ENCODE measurements around the gene TLE4. TPM values are rescaled to one million over a fixed set of nuclear protein-coding genes. Genes with fewer than 3 reads are reported as not detected.

Gene TLE4
- total RNA-seq, 1 donor from 2014 or later = 55.6 TPM

DNA sequence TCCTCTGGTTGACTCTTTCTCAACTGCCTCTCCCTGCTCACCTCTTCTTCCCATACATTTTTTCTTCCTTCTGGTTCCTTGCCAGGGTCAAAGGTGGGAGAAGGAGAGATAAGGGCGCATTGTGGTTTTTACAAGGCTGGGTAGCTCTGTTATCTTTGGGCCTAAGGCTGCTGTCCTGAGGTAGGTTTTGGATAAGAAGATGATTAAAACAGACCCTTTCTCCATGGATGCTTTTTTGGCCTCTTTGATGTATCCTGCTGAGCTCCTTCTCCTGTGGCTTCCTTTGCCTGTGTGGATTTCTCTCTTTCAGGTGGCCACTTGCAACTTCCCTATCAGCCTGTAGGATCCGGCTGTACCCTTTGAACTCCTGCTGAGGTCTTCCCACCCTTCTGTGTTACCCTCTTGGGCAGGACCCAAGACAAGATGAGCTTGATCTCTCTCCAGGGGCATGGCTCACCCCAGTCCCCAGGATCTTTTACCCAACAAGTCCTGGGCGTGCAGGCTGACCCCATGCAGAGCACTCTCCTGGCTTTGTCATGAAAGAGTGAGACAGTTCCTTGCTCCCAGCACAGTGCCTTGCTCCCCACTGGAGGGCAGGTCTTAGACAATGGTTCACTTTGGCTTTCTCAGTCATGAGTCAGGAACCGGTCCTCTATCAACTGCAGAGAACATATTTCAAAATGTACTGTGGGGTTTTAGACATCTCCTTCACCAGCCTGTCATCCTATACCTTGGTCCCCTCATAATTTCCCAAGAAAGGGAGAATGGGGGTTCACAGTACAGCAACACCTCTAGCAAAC is 197.9 kb downstream of the TLE4 start:
- H3K4me1 Mint-ChIP-seq (ENCODE audit: low read depth) = peaks cover 13% of the 10 kb centered on the region
- TF ChIP-seq, protein P1, sequence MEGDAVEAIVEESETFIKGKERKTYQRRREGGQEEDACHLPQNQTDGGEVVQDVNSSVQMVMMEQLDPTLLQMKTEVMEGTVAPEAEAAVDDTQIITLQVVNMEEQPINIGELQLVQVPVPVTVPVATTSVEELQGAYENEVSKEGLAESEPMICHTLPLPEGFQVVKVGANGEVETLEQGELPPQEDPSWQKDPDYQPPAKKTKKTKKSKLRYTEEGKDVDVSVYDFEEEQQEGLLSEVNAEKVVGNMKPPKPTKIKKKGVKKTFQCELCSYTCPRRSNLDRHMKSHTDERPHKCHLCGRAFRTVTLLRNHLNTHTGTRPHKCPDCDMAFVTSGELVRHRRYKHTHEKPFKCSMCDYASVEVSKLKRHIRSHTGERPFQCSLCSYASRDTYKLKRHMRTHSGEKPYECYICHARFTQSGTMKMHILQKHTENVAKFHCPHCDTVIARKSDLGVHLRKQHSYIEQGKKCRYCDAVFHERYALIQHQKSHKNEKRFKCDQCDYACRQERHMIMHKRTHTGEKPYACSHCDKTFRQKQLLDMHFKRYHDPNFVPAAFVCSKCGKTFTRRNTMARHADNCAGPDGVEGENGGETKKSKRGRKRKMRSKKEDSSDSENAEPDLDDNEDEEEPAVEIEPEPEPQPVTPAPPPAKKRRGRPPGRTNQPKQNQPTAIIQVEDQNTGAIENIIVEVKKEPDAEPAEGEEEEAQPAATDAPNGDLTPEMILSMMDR (IDR thresholded peaks at IDR 0.05; ENCODE audit: unreplicated experiment) = no peak
- H3K27me3 Mint-ChIP-seq = peaks cover 40% of the 10 kb centered on the region
- DNase-seq (ENCODE audit: low spot score, unreplicated experiment) = no peak
- no peak overlapping the region for H3K27ac Mint-ChIP-seq
- no peaks in the 10 kb centered on the region for H3K9me3 Mint-ChIP-seq (ENCODE audit: low read depth)
- H3K36me3 Mint-ChIP-seq (ENCODE audit: insufficient read depth) = no peaks in the 10 kb centered on the region
- H3K4me3 Mint-ChIP-seq (ENCODE audit: low read depth) = no peak overlapping the region

DNA sequence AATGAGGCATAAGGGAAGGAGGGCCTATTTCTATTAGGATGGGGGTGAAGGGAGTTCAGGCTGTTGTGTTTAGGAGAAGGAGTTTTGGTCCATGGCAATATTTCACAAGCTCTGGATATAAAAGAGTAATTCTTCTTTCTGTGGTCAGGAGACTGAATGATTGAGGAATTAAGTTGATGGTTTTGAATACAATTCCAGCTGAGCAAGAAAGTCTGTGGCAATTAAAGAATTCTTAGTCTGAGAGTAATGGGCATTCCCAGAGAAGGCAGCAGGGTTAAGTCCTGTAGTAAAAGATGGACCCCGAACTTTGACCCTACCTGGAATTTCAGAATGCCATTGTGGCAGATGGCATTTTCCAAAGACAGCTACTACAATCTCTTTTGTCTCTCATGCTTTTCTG is 202.6 kb downstream of the TLE4 start:
- Mint-ChIP-seq H3K36me3 (ENCODE audit: insufficient read depth) (no peaks in the 10 kb centered on the region), H3K27me3 (peaks cover 7% of the 10 kb centered on the region), H3K4me1 (ENCODE audit: low read depth) (peaks cover 5% of the 10 kb centered on the region), H3K27ac (no peak overlapping the region), H3K4me3 (ENCODE audit: low read depth) (no peak overlapping the region), H3K9me3 (ENCODE audit: low read depth) (peaks cover 3% of the 10 kb centered on the region)
- no peak for DNase-seq (ENCODE audit: low spot score, unreplicated experiment)
- TF ChIP-seq, protein P1 (IDR thresholded peaks at IDR 0.05; ENCODE audit: unreplicated experiment) = no peak
